GM21576 (cell line): ENCODE data around the gene NBEAL1.
"Not testable (repeated sequence)": the region's sequence is repeated elsewhere in the genome, so short reads cannot be mapped to it uniquely, and the experiment has no call there.

ENCODE experiments used
- ATAC-seq: cut with Tn5 transposase; IDR thresholded peaks from one replicate; pipeline ENCODE4 v1.9.1; 2021; ENCODE audit warnings: mild to moderate bottlenecking, moderate library complexity; ENCODE audit not compliant: unreplicated experiment

The NBEAL1 gene

GRCh38 chr2:203201426-203201825 lies 186.8 kb downstream of the NBEAL1 start:
- ATAC-seq: no peak

GRCh38 chr2:203209538-203209937 lies 194.9 kb downstream of the NBEAL1 start:
- ATAC-seq: no peak

- ATAC-seq: no peak
Measured at GRCh38 chr2:203225423-203226039, 210.9 kb downstream of the NBEAL1 start.

- ATAC-seq: not testable (repeated sequence)
Measured at GRCh38 chr2:203229674-203230073, 215.0 kb downstream of the NBEAL1 start.

- ATAC-seq: no peak
Measured at GRCh38 chr2:203237346-203238238, 222.9 kb downstream of the NBEAL1 start.

GRCh38 chr2:203238292-203238703 lies 223.6 kb downstream of the NBEAL1 start:
- ATAC-seq: no peak

GRCh38 chr2:203238704-203239526 lies 224.2 kb downstream of the NBEAL1 start, which contains the start of gene CYP20A1:
Gene CYP20A1, plus strand, starts transcription at chr2:203239018. Its CDS starts 45 bp downstream, at chr2:203239063.
- peak; percentile 84 for ATAC-seq

- ATAC-seq: no peak
Measured at GRCh38 chr2:203240491-203240890, 225.8 kb downstream of the NBEAL1 start.

- no peak for ATAC-seq
Measured at GRCh38 chr2:203242518-203242917, 227.8 kb downstream of the NBEAL1 start.

GRCh38 chr2:203246646-203247045 lies 232.0 kb downstream of the NBEAL1 start:
- no peak for ATAC-seq

- ATAC-seq: no peak
Measured at GRCh38 chr2:203252818-203253217, 238.1 kb downstream of the NBEAL1 start.

- not testable (repeated sequence) for ATAC-seq
Measured at GRCh38 chr2:203253422-203254095, 238.9 kb downstream of the NBEAL1 start.

GRCh38 chr2:203261326-203262159 lies 246.9 kb downstream of the NBEAL1 start:
- ATAC-seq: no peak
